GM21619 (cell line): Measurements from ENCODE around the gene OR4C11.

ENCODE experiments used
- ATAC-seq: cut with Tn5 transposase; IDR thresholded peaks from one replicate; pipeline ENCODE4 v1.9.1; 2021; ENCODE audit not compliant: unreplicated experiment

OR4C11 gene

GRCh38 chr11:55607545-55607944 lies at the start of gene OR4C11:
OR4C11 (minus strand) TSS chr11:55607645; CDS start chr11:55604373, 3,272 bp downstream.
- no peak for ATAC-seq

GRCh38 chr11:55655096-55655495 lies 47.7 kb upstream of the OR4C11 start:
- ATAC-seq: no peak

GRCh38 chr11:55652560-55652959 lies 45.1 kb upstream of the OR4C11 start:
- ATAC-seq: no peak

DNA sequence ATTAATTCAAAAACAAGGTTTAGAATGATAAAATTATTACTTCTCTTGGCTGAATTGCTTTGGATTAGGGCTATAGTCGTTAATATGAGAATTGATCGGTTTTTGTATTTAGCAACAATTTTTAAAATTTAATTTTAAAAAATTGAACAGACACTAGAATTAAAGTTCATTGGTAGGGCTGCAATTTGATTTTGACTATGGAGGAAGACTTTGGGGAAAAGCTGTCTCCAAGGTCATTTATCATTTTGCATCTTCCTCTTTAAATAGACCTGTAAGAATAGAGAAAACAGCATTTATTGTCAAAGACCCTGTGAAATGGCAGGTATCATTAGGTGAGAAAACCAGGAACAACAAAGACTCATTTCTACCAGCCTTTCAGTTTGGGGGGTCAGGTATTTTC lies 40.6 kb upstream of the OR4C11 start, which contains the start of gene OR4S2:
TSS of gene OR4S2 (plus strand) at position 301 of the 400 bp plus-strand sequence. CDS start 2,577 bp downstream, outside the sequence.
- ATAC-seq: no peak

DNA sequence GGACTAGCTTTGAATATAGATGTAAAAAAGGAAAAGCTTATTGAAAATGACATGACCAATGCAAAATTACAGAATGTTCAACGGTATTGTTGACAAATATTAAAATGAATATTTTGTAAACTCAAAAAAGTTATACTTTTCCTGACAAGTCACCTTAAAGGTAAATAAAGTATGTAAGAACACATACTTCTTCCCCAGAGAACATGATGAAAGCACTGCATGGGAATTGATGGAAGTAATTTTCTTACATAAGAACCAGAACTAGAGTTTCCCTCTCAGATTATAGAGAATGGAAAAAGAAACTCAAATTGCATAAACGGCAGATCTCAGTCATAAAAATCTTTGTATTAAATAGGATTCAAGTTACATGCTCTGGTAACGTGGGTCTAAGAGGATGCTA lies 27.4 kb upstream of the OR4C11 start, which contains the start of gene OR4P4:
TSS of gene OR4P4 (plus strand) at position 301 of the 400 bp plus-strand sequence.
- no peak for ATAC-seq

GRCh38 chr11:55624531-55624930 lies 17.1 kb upstream of the OR4C11 start:
- ATAC-seq: no peak

DNA sequence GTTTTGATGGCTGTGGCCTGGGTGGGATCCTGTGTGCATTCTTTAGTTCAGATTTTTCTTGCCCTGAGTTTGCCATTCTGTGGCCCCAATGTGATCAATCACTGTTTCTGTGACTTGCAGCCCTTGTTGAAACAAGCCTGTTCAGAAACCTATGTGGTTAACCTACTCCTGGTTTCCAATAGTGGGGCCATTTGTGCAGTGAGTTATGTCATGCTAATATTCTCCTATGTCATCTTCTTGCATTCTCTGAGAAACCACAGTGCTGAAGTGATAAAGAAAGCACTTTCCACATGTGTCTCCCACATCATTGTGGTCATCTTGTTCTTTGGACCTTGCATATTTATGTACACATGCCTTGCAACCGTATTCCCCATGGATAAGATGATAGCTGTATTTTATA lies 34.9 kb downstream of the OR4C11 start:
- no peak for ATAC-seq

DNA sequence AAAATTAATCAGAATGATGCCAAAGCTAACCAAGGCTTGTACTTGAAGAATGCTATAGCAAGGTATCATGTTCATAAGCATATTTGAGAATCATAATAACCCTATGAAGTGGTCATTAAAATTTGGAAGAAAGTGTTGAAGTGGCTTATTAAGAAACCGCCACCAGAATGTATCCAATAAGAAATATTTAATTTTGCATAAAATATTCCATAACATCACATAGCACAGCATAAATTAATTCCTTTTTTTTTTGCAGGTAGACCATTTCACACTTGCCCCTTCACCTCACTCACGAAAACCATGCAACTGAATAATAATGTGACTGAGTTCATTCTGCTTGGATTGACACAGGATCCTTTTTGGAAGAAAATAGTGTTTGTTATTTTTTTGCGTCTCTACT lies 35.6 kb downstream of the OR4C11 start, which contains the start of gene OR4C16:
TSS of gene OR4C16 (plus strand) at position 301 of the 400 bp plus-strand sequence. CDS start at position 301, 0 bp downstream.
- no peak for ATAC-seq

DNA sequence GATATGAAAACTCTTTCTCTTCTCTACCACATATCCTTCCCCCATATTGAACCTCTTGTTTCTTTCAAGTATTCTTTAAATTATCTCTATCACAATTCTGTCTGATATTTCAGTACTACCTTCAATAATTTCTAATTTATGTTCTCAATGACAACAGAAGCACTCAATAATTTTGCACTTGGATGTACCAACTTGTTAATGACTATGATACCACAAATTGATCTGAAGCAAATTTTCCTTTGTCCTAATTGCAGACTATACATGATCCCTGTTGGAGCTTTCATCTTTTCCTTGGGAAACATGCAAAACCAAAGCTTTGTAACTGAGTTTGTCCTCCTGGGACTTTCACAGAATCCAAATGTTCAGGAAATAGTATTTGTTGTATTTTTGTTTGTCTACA lies 53.3 kb downstream of the OR4C11 start, which contains the start of gene OR4C15:
TSS of gene OR4C15 (plus strand) at position 301 of the 400 bp plus-strand sequence. CDS start at position 301, 0 bp downstream.
- no peak for ATAC-seq
